HEK293T (cell line): ENCODE data around the gene PHACTR3.

Experiments
- BHLHE40 ChIP-seq: fragments of 450-650 bp; IDR thresholded peaks from 2 replicates; pipeline ENCODE4 v1.6.1; 2016; ENCODE audit warnings: mild to moderate bottlenecking, moderate library complexity, borderline replicate concordance
- ELF4 ChIP-seq: fragments of 450-650 bp; IDR thresholded peaks from 2 replicates; pipeline ENCODE4 v1.6.1; 2017; ENCODE audit warnings: antibody characterized with exemption
- FOXA1 ChIP-seq: fragments of 450-650 bp; IDR thresholded peaks from 2 replicates; pipeline ENCODE4 v1.6.1; 2016; ENCODE audit warnings: mild to moderate bottlenecking
- L3MBTL2 ChIP-seq: fragments of 450-650 bp; conservative IDR thresholded peaks from 2 replicates; pipeline ENCODE4 v1.6.1; 2016; ENCODE audit warnings: mild to moderate bottlenecking
- SUZ12 ChIP-seq: fragments of 450-650 bp; IDR thresholded peaks from 2 replicates; pipeline ENCODE4 v1.6.1; 2016; ENCODE audit warnings: mild to moderate bottlenecking

DNA sequence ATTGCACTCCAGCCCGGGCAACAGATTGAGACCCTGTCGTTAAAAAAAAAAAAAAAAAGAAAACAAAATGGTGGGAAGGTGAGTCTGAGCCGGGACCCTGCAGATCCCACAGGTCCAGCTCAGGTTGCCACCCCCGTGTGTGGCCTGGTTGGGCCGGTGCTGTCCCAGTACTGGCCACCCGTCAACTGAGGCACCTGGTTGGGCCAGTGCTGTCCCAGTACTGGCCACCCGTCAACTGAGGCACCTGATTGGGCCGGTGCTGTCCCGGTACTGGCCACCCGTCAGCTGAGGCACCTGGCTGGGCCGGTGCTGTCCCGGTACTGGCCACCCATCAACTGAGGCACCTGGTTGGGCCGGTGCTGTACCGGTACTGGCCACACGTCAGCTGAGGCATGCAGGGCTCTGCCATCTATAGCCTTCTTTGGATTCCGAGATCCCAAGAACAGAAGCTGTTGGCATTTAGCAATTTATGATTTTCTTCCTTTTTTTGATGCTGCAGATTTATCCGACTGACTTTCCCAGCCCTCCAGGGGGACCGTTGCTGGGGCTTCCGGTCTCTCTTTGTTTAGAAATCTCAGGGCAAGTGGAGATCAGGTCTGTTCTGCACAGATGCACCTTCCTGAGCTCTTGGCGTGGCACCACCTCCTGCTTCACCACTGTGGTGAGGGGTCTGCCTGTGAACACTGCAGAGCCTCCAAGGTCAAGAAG is 215.3 kb downstream of the PHACTR3 start:
- no peak for TF ChIP-seq BHLHE40
- TF ChIP-seq ELF4 = no peak
- TF ChIP-seq FOXA1 = no peak
- no peak for TF ChIP-seq SUZ12
- no peak for TF ChIP-seq L3MBTL2
